GM23248 (cell line): ENCODE measurements around the gene ZBP1. TPM values are rescaled to one million over a fixed set of nuclear protein-coding genes. Genes with fewer than 3 reads are reported as not detected.

Source experiments
- DNase-seq: peaks from one replicate; pipeline ENCODE4 v3.0.0-alpha.2; 2015
- H2AFZ ChIP-seq: fragments of 200-600 bp; sonication (generic); 2 replicates; pipeline ENCODE4 v1.6.1; 2016; ENCODE audit warnings: antibody characterized with exemption
- H3F3A ChIP-seq: fragments of 200-600 bp; sonication (generic); 2 replicates; pipeline ENCODE4 v1.6.1; 2016; ENCODE audit warnings: mild to moderate bottlenecking, antibody characterized with exemption, mixed run types; ENCODE audit not compliant: insufficient read depth
- H3K27ac ChIP-seq: fragments of 200-600 bp; sonication (generic); 2 replicates; pipeline ENCODE4 v1.5.1; 2016; ENCODE audit warnings: mild to moderate bottlenecking
- H3K27me3 ChIP-seq: fragments of 200-600 bp; sonication (generic); replicated peaks from 2 replicates; pipeline ENCODE4 v1.6.1; 2016; ENCODE audit warnings: mild to moderate bottlenecking; ENCODE audit not compliant: insufficient read depth
- H3K36me3 ChIP-seq: fragments of 200-600 bp; sonication (generic); 2 replicates; pipeline ENCODE4 v1.6.1; 2016; ENCODE audit warnings: low read depth, mild to moderate bottlenecking
- H3K4me1 ChIP-seq: fragments of 200-600 bp; sonication (generic); 2 replicates; pipeline ENCODE4 v1.6.1; 2016; ENCODE audit warnings: mild to moderate bottlenecking; ENCODE audit not compliant: insufficient read depth
- H3K4me2 ChIP-seq: fragments of 200-600 bp; sonication (generic); one replicate; pipeline ENCODE4 v1.6.1; 2016; ENCODE audit warnings: mild to moderate bottlenecking; ENCODE audit not compliant: unreplicated experiment
- H3K4me3 ChIP-seq: fragments of 200-600 bp; sonication (generic); 2 replicates; pipeline ENCODE4 v1.5.1; 2016; ENCODE audit warnings: mild to moderate bottlenecking
- H3K79me2 ChIP-seq: fragments of 200-600 bp; sonication (generic); 2 replicates; pipeline ENCODE4 v1.6.1; 2016; ENCODE audit warnings: mild to moderate bottlenecking; ENCODE audit not compliant: insufficient read depth
- H3K9ac ChIP-seq: fragments of 200-600 bp; sonication (generic); 2 replicates; pipeline ENCODE4 v1.6.1; 2016; ENCODE audit warnings: mild to moderate bottlenecking
- H3K9me2 ChIP-seq: fragments of 200-600 bp; sonication (generic); 2 replicates; pipeline ENCODE4 v1.6.1; 2016; ENCODE audit warnings: mixed run types, mild to moderate bottlenecking, moderate library complexity; ENCODE audit not compliant: insufficient read depth
- H3K9me3 ChIP-seq: fragments of 200-600 bp; sonication (generic); one replicate; pipeline ENCODE4 v1.6.1; 2017; ENCODE audit warnings: low read depth
- H4K20me1 ChIP-seq: fragments of 200-600 bp; sonication (generic); 2 replicates; pipeline ENCODE4 v1.6.0; 2016; ENCODE audit not compliant: insufficient read depth
- EZH2 ChIP-seq: fragments of 200-600 bp; sonication (generic); IDR thresholded peaks from 2 replicates; pipeline ENCODE4 v1.6.1; 2018; ENCODE audit warnings: antibody characterized with exemption, mild to moderate bottlenecking; ENCODE audit not compliant: insufficient read depth, poor library complexity, severe bottlenecking
- EZH2phosphoT487 ChIP-seq: fragments of 200-600 bp; sonication (generic); IDR thresholded peaks from 2 replicates; pipeline ENCODE4 v1.6.1; 2018; ENCODE audit warnings: antibody characterized with exemption, moderate library complexity, mild to moderate bottlenecking, low read depth; ENCODE audit not compliant: insufficient read depth
- WGBS, 2 experiments: methylation state at CpG; one replicate each; pipeline ENCODE4 v1.1.6; 2015 to 2017; ENCODE audit warnings: low lambda C conversion rate in 2 of 2, low coverage in 1 of 2; ENCODE audit errors: missing lambda C conversion rate in 2 of 2; 5-methylcytosine and 5-hydroxymethylcytosine counted together
- in situ Hi-C: fragments of 300-500 bp; cut with MboI; formaldehyde crosslinking; loops from 2 replicates; pipeline ENCODE4 v1.15.0; 2020
- polyA plus RNA-seq: library from polyadenylated mRNA; unstranded; fragments of >200 nt; fragmentation: Nextera tagmentation; extraction: Ambion mirVana; gene quantifications from 2 replicates; pipeline ENCODE4 v1.2.1, GENCODE V29; 2016
- total RNA-seq: library from RNA; depleted of rRNA; stranded (reverse); fragments of >200 nt; shearing (Covaris generic); gene quantifications from 2 replicates; pipeline ENCODE4 v1.2.3, GENCODE V29; 2014

The ZBP1 gene
- total and polyA plus RNA-seq, 2 experiments from 2014 or later = not detected

- H2AFZ ChIP-seq = no peak overlapping the region
- H3K9ac ChIP-seq = no peak overlapping the region
- no peaks in the 10 kb centered on the region for H3K9me2 ChIP-seq
- TF ChIP-seq EZH2 (no peak), EZH2phosphoT487 (no peak)
- H3K4me3 ChIP-seq = no peak overlapping the region
- no peaks in the 10 kb centered on the region for H3K36me3 ChIP-seq
- no peak overlapping the region for H3K27ac ChIP-seq
- no peaks in the 10 kb centered on the region for H3F3A ChIP-seq
- in situ Hi-C loops = no loop called here
- H3K4me1 ChIP-seq = no peaks in the 10 kb centered on the region
- no peak overlapping the region for H3K4me2 ChIP-seq
- H4K20me1 ChIP-seq = no peaks in the 10 kb centered on the region
- H3K9me3 ChIP-seq = no peaks in the 10 kb centered on the region
- peaks cover 53% of the 10 kb centered on the region for H3K27me3 ChIP-seq
- WGBS, 2 experiments = 34 to 41% methylated on average over 15 to 17 of the region's 17 CpGs
- DNase-seq = no peak
- no peaks in the 10 kb centered on the region for H3K79me2 ChIP-seq
Measured at GRCh38 chr20:57585466-57586213, 34.6 kb downstream of the ZBP1 start.

- Histone ChIP-seq H4K20me1 (no peaks in the 10 kb centered on the region), H3K27ac (no peak overlapping the region), H2AFZ (no peak overlapping the region), H3K9me2 (no peaks in the 10 kb centered on the region), H3K9ac (no peak overlapping the region), H3K4me1 (no peaks in the 10 kb centered on the region), H3K9me3 (no peaks in the 10 kb centered on the region), H3K79me2 (no peaks in the 10 kb centered on the region), H3K27me3 (peaks cover 60% of the 10 kb centered on the region), H3K36me3 (no peaks in the 10 kb centered on the region), H3K4me2 (no peak overlapping the region), H3F3A (no peaks in the 10 kb centered on the region), H3K4me3 (no peak overlapping the region)
- TF ChIP-seq EZH2phosphoT487 = no peak
- no peak for TF ChIP-seq EZH2
- no peak for DNase-seq
- 38 to 44% methylated on average over 8 of the region's 8 CpGs for WGBS, 2 experiments
- in situ Hi-C loops = no loop called here
Measured at GRCh38 chr20:57584768-57585461, 35.3 kb downstream of the ZBP1 start.

- Histone ChIP-seq H3K9me2 (no peaks in the 10 kb centered on the region), H4K20me1 (no peaks in the 10 kb centered on the region), H3K79me2 (no peaks in the 10 kb centered on the region), H3K4me2 (no peak overlapping the region), H3K9ac (no peak overlapping the region), H3F3A (no peaks in the 10 kb centered on the region), H3K4me3 (no peak overlapping the region), H3K4me1 (no peaks in the 10 kb centered on the region), H2AFZ (no peak overlapping the region), H3K27ac (no peak overlapping the region), H3K9me3 (no peaks in the 10 kb centered on the region), H3K27me3 (peaks cover 72% of the 10 kb centered on the region), H3K36me3 (no peaks in the 10 kb centered on the region)
- no peak for DNase-seq
- in situ Hi-C loops = no loop called here
- 55 to 62% methylated on average over 16 to 18 of the region's 18 CpGs for WGBS, 2 experiments
- no peak for TF ChIP-seq EZH2
- TF ChIP-seq EZH2phosphoT487 = no peak
Measured at GRCh38 chr20:57583289-57584257, 36.7 kb downstream of the ZBP1 start.
